HEK293 (cell line): ENCODE measurements around the gene TMCC2.

Experiments
- GLI4 ChIP-seq: fragments of 450-650 bp; formaldehyde crosslinking; IDR thresholded peaks from 2 replicates; pipeline ENCODE4 v1.5.1; 2016; ENCODE audit warnings: missing biosample characterization, missing genetic modification characterization
- GLIS2 ChIP-seq: fragments of 450-650 bp; formaldehyde crosslinking; IDR thresholded peaks from 2 replicates; pipeline ENCODE4 v1.5.1; 2016; ENCODE audit warnings: missing biosample characterization, missing genetic modification characterization
- PBX3 ChIP-seq: sonication (generic); formaldehyde crosslinking; IDR thresholded peaks from 2 replicates; pipeline ENCODE4 v1.8.1; 2022; ENCODE audit warnings: mild to moderate bottlenecking, moderate library complexity, missing genetic modification reagents
- REST ChIP-seq: fragments of 450-650 bp; formaldehyde crosslinking; IDR thresholded peaks from 2 replicates; pipeline ENCODE4 v1.5.1; 2016; ENCODE audit warnings: missing biosample characterization, missing genetic modification characterization
- SP7 ChIP-seq: fragments of 450-650 bp; formaldehyde crosslinking; IDR thresholded peaks from 2 replicates; pipeline ENCODE4 v1.5.1; 2016; ENCODE audit warnings: missing biosample characterization, missing genetic modification characterization
- TCF7L2 ChIP-seq: IDR thresholded peaks from 2 replicates; pipeline ENCODE4 v1.6.1; 2011; ENCODE audit warnings: low read depth, mild to moderate bottlenecking, inconsistent platforms, low read length, moderate library complexity, borderline replicate concordance
- TRIM28 ChIP-seq: IDR thresholded peaks from 2 replicates; pipeline ENCODE4 v1.6.1; 2011; ENCODE audit warnings: low read length, control low read depth, borderline replicate concordance
- ZBTB8A ChIP-seq: fragments of 450-650 bp; formaldehyde crosslinking; IDR thresholded peaks from 2 replicates; pipeline ENCODE4 v1.5.1; 2016; ENCODE audit warnings: missing biosample characterization, missing genetic modification characterization
- ZNF16 ChIP-seq: fragments of 450-650 bp; formaldehyde crosslinking; IDR thresholded peaks from 2 replicates; pipeline ENCODE4 v1.5.1; 2016; ENCODE audit warnings: low read depth, missing biosample characterization, missing genetic modification characterization
- ZNF174 ChIP-seq: fragments of 450-650 bp; formaldehyde crosslinking; IDR thresholded peaks from 2 replicates; pipeline ENCODE4 v1.5.0; 2017; ENCODE audit warnings: missing biosample characterization, mild to moderate bottlenecking, missing genetic modification characterization
- ZNF184 ChIP-seq: fragments of 450-650 bp; IDR thresholded peaks from 2 replicates; pipeline ENCODE4 v1.5.1; 2018; ENCODE audit warnings: missing biosample characterization, mild to moderate bottlenecking, missing genetic modification characterization
- ZNF292 ChIP-seq: fragments of 450-650 bp; formaldehyde crosslinking; IDR thresholded peaks from 2 replicates; pipeline ENCODE4 v1.5.1; 2016; ENCODE audit warnings: low read depth, missing biosample characterization, missing genetic modification characterization, borderline replicate concordance
- ZNF350 ChIP-seq: fragments of 450-650 bp; formaldehyde crosslinking; IDR thresholded peaks from 2 replicates; pipeline ENCODE4 v1.5.0; 2017; ENCODE audit warnings: missing biosample characterization, mild to moderate bottlenecking, missing genetic modification characterization
- ZNF394 ChIP-seq: fragments of 450-650 bp; formaldehyde crosslinking; IDR thresholded peaks from 2 replicates; pipeline ENCODE4 v1.5.1; 2016; ENCODE audit warnings: missing biosample characterization, missing genetic modification characterization, mild to moderate bottlenecking, moderate library complexity, borderline replicate concordance
- ZNF416 ChIP-seq: fragments of 450-650 bp; formaldehyde crosslinking; IDR thresholded peaks from 2 replicates; pipeline ENCODE4 v1.5.1; 2016; ENCODE audit warnings: missing biosample characterization, missing genetic modification characterization
- ZNF423 ChIP-seq: fragments of 450-650 bp; formaldehyde crosslinking; IDR thresholded peaks from 2 replicates; pipeline ENCODE4 v1.5.1; 2016; ENCODE audit warnings: missing biosample characterization, missing genetic modification characterization
- ZNF518A ChIP-seq: fragments of 450-650 bp; formaldehyde crosslinking; conservative IDR thresholded peaks from 2 replicates; pipeline ENCODE4 v1.5.1; 2016; ENCODE audit warnings: low read depth, missing biosample characterization, missing genetic modification characterization
- ZNF558 ChIP-seq: fragments of 450-650 bp; formaldehyde crosslinking; IDR thresholded peaks from 2 replicates; pipeline ENCODE4 v1.5.1; 2016; ENCODE audit warnings: missing biosample characterization, missing genetic modification characterization
- ZNF585B ChIP-seq: fragments of 450-650 bp; formaldehyde crosslinking; IDR thresholded peaks from 2 replicates; pipeline ENCODE4 v1.5.1; 2016; ENCODE audit warnings: missing biosample characterization, missing genetic modification characterization
- ZNF610 ChIP-seq: fragments of 450-650 bp; formaldehyde crosslinking; IDR thresholded peaks from 2 replicates; pipeline ENCODE4 v1.5.1; 2016; ENCODE audit warnings: missing biosample characterization, missing genetic modification characterization, borderline replicate concordance
- ZNF624 ChIP-seq: fragments of 450-650 bp; formaldehyde crosslinking; IDR thresholded peaks from 2 replicates; pipeline ENCODE4 v1.5.1; 2017; ENCODE audit warnings: missing biosample characterization, missing genetic modification characterization
- ZNF76 ChIP-seq: fragments of 450-650 bp; formaldehyde crosslinking; IDR thresholded peaks from 2 replicates; pipeline ENCODE4; 2016; ENCODE audit warnings: low read depth, missing biosample characterization, missing genetic modification characterization, borderline replicate concordance
- ZNF791 ChIP-seq: fragments of 450-650 bp; formaldehyde crosslinking; IDR thresholded peaks from 2 replicates; pipeline ENCODE4 v1.5.1; 2016; ENCODE audit warnings: missing biosample characterization, missing genetic modification characterization
- TF ChIP-seq, protein P1 (sequence below): fragments of 450-650 bp; IDR thresholded peaks from 2 replicates; pipeline ENCODE4 v1.5.1; 2018; ENCODE audit warnings: missing biosample characterization, missing genetic modification characterization
- TF ChIP-seq, protein P2 (sequence below): fragments of 450-650 bp; formaldehyde crosslinking; IDR thresholded peaks from 2 replicates; pipeline ENCODE4 v1.5.1; 2016; ENCODE audit warnings: missing biosample characterization, missing genetic modification characterization

The TMCC2 gene

DNA sequence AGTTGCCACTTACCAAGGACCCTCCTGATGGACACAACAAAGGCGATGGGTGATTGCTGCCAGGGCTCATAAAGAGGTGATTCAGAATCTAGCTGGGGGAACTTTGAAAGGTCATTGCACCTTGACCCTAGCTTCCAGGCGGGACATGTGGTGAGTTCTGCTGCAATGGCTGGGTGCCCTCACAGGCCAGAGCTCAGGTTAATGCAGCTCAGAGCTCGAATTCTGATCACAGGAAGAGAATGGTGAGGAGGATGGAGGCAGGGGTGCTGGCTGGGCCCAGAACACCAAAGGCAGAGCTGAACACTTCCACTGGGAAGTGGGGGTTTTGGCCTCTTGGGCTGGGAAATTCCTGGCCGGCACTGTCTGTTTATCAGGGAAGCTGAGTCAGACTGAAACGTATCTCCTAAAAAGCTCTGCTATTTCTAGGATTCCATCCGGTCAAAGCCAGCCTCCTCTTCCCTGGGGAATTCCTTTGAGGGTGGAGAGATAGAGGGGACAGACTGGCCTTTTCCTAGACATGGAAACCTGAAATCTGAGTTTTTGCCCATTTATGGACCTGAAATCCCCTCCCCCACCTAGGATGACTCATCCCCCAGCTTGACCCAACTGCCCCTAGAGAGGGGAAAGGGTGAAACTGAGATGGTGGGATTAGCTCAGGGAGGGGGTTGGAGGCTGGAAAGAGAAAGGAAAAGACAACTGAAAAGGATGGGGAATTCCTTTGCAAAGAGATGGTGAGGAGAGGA, 66.6 kb downstream of the TMCC2 start (continued):
- TF ChIP-seq ZNF624 (tag by site-specific recombination) (no peak), ZNF791 (tag by site-specific recombination) (no peak), ZNF394 (tag by site-specific recombination) (no peak), ZNF423 (tag by site-specific recombination) (no peak), GLI4 (tag by site-specific recombination) (no peak), ZNF610 (tag by site-specific recombination) (no peak), ZNF76 (tag by site-specific recombination) (no peak), REST (tag by site-specific recombination) (no peak), ZNF16 (no peak), ZNF184 (peak; percentile 50; the same call in 1 of the 2 replicates), ZNF416 (tag by site-specific recombination) (no peak), ZNF518A (tag by site-specific recombination) (no peak), TCF7L2 (no peak), SP7 (peak; percentile 82), GLIS2 (tag by site-specific recombination) (no peak), TRIM28 (peak; percentile 49; the same call in 1 of the 2 replicates), ZBTB8A (tag by site-specific recombination) (no peak), ZNF558 (tag by site-specific recombination) (no peak), ZNF174 (tag by site-specific recombination) (no peak), ZNF585B (tag by site-specific recombination) (no peak), ZNF292 (tag by site-specific recombination) (no peak), ZNF350 (tag by site-specific recombination) (no peak), PBX3 (no peak)
- TF ChIP-seq, protein P1, sequence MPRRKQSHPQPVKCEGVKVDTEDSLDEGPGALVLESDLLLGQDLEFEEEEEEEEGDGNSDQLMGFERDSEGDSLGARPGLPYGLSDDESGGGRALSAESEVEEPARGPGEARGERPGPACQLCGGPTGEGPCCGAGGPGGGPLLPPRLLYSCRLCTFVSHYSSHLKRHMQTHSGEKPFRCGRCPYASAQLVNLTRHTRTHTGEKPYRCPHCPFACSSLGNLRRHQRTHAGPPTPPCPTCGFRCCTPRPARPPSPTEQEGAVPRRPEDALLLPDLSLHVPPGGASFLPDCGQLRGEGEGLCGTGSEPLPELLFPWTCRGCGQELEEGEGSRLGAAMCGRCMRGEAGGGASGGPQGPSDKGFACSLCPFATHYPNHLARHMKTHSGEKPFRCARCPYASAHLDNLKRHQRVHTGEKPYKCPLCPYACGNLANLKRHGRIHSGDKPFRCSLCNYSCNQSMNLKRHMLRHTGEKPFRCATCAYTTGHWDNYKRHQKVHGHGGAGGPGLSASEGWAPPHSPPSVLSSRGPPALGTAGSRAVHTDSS (tag by site-specific recombination), result no peak
- TF ChIP-seq, protein P2, sequence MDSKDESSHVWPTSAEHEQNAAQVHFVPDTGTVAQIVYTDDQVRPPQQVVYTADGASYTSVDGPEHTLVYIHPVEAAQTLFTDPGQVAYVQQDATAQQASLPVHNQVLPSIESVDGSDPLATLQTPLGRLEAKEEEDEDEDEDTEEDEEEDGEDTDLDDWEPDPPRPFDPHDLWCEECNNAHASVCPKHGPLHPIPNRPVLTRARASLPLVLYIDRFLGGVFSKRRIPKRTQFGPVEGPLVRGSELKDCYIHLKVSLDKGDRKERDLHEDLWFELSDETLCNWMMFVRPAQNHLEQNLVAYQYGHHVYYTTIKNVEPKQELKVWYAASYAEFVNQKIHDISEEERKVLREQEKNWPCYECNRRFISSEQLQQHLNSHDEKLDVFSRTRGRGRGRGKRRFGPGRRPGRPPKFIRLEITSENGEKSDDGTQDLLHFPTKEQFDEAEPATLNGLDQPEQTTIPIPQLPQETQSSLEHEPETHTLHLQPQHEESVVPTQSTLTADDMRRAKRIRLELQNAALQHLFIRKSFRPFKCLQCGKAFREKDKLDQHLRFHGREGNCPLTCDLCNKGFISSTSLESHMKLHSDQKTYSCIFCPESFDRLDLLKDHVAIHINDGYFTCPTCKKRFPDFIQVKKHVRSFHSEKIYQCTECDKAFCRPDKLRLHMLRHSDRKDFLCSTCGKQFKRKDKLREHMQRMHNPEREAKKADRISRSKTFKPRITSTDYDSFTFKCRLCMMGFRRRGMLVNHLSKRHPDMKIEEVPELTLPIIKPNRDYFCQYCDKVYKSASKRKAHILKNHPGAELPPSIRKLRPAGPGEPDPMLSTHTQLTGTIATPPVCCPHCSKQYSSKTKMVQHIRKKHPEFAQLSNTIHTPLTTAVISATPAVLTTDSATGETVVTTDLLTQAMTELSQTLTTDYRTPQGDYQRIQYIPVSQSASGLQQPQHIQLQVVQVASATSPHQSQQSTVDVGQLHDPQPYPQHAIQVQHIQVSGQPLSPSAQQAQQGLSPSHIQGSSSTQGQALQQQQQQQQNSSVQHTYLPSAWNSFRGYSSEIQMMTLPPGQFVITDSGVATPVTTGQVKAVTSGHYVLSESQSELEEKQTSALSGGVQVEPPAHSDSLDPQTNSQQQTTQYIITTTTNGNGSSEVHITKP (tag by site-specific recombination), result peak; percentile 81
